HepG2 (cell line): ENCODE data around the gene ARVCF. TPM values are rescaled to one million over a fixed set of nuclear protein-coding genes. Genes with fewer than 3 reads are reported as not detected.

Source experiments
- KAT2B ChIP-seq: fragments of 150-350 bp; IDR thresholded peaks from 2 replicates; pipeline ENCODE4 v1.6.1; 2014; ENCODE audit warnings: low read depth, low read length, borderline replicate concordance
- ZKSCAN8 ChIP-seq: IDR thresholded peaks from 2 replicates; pipeline ENCODE4 v1.6.1; 2016; ENCODE audit warnings: borderline replicate concordance, missing genetic modification reagents, missing compliant biosample characterization
- ZNF383 ChIP-seq: sonication (generic); formaldehyde crosslinking; IDR thresholded peaks from 2 replicates; pipeline ENCODE4 v1.4.0; 2020; ENCODE audit warnings: missing genetic modification reagents, mild to moderate bottlenecking, borderline replicate concordance
- ZNF549 ChIP-seq: sonication (generic); formaldehyde crosslinking; IDR thresholded peaks from 2 replicates; pipeline ENCODE4 v1.5.0; 2020; ENCODE audit warnings: missing genetic modification reagents
- ZNF552 ChIP-seq: sonication (generic); formaldehyde crosslinking; IDR thresholded peaks from 2 replicates; pipeline ENCODE4 v1.9.0; 2022; ENCODE audit warnings: missing genetic modification reagents, mild to moderate bottlenecking, borderline replicate concordance
- ZNF761 ChIP-seq: sonication (generic); formaldehyde crosslinking; conservative IDR thresholded peaks from 2 replicates; pipeline ENCODE4 v1.4.0; 2020; ENCODE audit warnings: mild to moderate bottlenecking, missing genetic modification reagents
- ZNF841 ChIP-seq: sonication (generic); formaldehyde crosslinking; IDR thresholded peaks from 2 replicates; pipeline ENCODE4 v1.8.1; 2023; ENCODE audit warnings: missing genetic modification reagents, borderline replicate concordance
- polyA plus RNA-seq, 8 experiments: library from polyadenylated mRNA; depleted of rRNA in 3 of 8; stranded (reverse) in 7 of 8; unstranded in 1 of 8; fragments of >200 nt; fragmentation: Illumina TruSeq in 4 of 8; extraction: Trizol in 4 of 8; gene quantifications; 2 replicates each; pipeline versions ENCODE4 v1.2.1 to v1.2.3, GENCODE V29; 2011 to 2016; ENCODE audit warnings: low read depth in 4 of 8, missing spikeins in 1 of 8, mixed read lengths in 1 of 8; ENCODE audit not compliant: insufficient read depth in 1 of 8
- total RNA-seq, 5 experiments: library from RNA; depleted of rRNA; stranded (reverse); fragments of >200 nt; fragmentation: Illumina TruSeq; extraction: Trizol; gene quantifications; 2 replicates each; pipeline ENCODE4 v1.2.3, GENCODE V29; 2016; ENCODE audit warnings: low read depth in 1 of 5
- TF ChIP-seq, protein P1 (sequence below): sonication (generic); formaldehyde crosslinking; IDR thresholded peaks from 2 replicates; pipeline ENCODE4 v1.8.1; 2023; ENCODE audit warnings: missing genetic modification reagents, inconsistent platforms, borderline replicate concordance
- TF ChIP-seq, protein P2 (sequence below): fragments of 450-650 bp; IDR thresholded peaks from 2 replicates; pipeline ENCODE4 v1.6.1; 2017
- TF ChIP-seq, protein P3 (sequence below): sonication (generic); formaldehyde crosslinking; IDR thresholded peaks from 2 replicates; pipeline ENCODE4 v1.4.0; 2020; ENCODE audit warnings: missing genetic modification reagents
- TF ChIP-seq, protein P4 (sequence below): sonication (generic); formaldehyde crosslinking; IDR thresholded peaks from 2 replicates; pipeline ENCODE4 v1.4.0; 2020; ENCODE audit warnings: missing genetic modification reagents

The ARVCF gene
- total and polyA plus RNA-seq, 2 of the 13 experiments (the other 11 are each of a cell fraction or from before 2014, with no cell fraction given) = 16.4 to 17.7 TPM

DNA sequence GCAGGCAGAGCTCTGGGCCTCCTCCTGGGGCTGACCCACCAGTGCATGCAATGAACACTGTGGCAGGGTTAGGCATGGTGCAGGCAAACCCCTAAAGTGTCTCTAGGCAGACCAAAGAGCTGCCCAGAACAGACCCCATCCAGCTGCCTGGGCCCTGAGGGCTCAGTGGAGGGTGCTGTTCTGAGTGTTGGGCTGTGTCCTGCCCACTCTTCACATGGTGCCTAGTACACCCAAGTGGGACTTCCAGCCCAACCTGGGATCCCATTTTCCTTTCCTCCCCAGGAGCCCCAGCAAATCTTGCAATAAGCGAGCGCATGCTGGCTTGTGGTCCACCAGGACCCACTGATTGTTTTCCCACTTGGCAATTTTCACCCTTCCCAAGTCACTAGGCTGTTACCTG is 26.4 kb downstream of the ARVCF start (continued):
- no peak for TF ChIP-seq KAT2B
- TF ChIP-seq ZNF383 (CRISPR knock-in tag) = no peak
- TF ChIP-seq, protein P1, sequence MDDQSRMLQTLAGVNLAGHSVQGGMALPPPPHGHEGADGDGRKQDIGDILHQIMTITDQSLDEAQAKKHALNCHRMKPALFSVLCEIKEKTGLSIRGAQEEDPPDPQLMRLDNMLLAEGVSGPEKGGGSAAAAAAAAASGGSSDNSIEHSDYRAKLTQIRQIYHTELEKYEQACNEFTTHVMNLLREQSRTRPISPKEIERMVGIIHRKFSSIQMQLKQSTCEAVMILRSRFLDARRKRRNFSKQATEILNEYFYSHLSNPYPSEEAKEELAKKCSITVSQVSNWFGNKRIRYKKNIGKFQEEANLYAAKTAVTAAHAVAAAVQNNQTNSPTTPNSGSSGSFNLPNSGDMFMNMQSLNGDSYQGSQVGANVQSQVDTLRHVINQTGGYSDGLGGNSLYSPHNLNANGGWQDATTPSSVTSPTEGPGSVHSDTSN = no peak
- TF ChIP-seq ZNF549 (CRISPR knock-in tag) = no peak
- TF ChIP-seq ZNF761 (CRISPR knock-in tag) = no peak
- TF ChIP-seq, protein P2, sequence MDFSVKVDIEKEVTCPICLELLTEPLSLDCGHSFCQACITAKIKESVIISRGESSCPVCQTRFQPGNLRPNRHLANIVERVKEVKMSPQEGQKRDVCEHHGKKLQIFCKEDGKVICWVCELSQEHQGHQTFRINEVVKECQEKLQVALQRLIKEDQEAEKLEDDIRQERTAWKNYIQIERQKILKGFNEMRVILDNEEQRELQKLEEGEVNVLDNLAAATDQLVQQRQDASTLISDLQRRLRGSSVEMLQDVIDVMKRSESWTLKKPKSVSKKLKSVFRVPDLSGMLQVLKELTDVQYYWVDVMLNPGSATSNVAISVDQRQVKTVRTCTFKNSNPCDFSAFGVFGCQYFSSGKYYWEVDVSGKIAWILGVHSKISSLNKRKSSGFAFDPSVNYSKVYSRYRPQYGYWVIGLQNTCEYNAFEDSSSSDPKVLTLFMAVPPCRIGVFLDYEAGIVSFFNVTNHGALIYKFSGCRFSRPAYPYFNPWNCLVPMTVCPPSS = no peak
- TF ChIP-seq, protein P3, sequence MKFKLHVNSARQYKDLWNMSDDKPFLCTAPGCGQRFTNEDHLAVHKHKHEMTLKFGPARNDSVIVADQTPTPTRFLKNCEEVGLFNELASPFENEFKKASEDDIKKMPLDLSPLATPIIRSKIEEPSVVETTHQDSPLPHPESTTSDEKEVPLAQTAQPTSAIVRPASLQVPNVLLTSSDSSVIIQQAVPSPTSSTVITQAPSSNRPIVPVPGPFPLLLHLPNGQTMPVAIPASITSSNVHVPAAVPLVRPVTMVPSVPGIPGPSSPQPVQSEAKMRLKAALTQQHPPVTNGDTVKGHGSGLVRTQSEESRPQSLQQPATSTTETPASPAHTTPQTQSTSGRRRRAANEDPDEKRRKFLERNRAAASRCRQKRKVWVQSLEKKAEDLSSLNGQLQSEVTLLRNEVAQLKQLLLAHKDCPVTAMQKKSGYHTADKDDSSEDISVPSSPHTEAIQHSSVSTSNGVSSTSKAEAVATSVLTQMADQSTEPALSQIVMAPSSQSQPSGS (CRISPR knock-in tag) = no peak
- no peak for TF ChIP-seq ZNF552
- TF ChIP-seq ZKSCAN8 (CRISPR knock-in tag) = no peak
- TF ChIP-seq, protein P4, sequence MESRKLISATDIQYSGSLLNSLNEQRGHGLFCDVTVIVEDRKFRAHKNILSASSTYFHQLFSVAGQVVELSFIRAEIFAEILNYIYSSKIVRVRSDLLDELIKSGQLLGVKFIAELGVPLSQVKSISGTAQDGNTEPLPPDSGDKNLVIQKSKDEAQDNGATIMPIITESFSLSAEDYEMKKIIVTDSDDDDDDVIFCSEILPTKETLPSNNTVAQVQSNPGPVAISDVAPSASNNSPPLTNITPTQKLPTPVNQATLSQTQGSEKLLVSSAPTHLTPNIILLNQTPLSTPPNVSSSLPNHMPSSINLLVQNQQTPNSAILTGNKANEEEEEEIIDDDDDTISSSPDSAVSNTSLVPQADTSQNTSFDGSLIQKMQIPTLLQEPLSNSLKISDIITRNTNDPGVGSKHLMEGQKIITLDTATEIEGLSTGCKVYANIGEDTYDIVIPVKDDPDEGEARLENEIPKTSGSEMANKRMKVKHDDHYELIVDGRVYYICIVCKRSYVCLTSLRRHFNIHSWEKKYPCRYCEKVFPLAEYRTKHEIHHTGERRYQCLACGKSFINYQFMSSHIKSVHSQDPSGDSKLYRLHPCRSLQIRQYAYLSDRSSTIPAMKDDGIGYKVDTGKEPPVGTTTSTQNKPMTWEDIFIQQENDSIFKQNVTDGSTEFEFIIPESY = no peak
- no peak for TF ChIP-seq ZNF841 (CRISPR knock-in tag)
